IMR-90 (cell line): ENCODE results near the gene AKAP6. TPM values are rescaled to one million over a fixed set of nuclear protein-coding genes. Genes with fewer than 3 reads are reported as not detected.

Experiments used
- ATAC-seq: fragments of 200-7000 bp; cut with Tn5 transposase; 2 replicates; pipeline ENCODE4 v1.9.1; 2020; ENCODE audit warnings: low read depth, mild to moderate bottlenecking, moderate library complexity
- BruUV-seq: library from RNA; stranded (reverse); fragments of 400-500 nt; replicated peaks from 2 replicates; lab custom pipeline; 2021; lab: Mats Ljungman, UMichigan
- CTCF ChIA-PET: fragments of 300-600 bp; formaldehyde crosslinking; extraction: SDS; loops from one replicate; lab custom pipeline; 2021; ENCODE audit warnings: antibody characterized with exemption; lab: Yijun Ruan, JAX
- POLR2A ChIA-PET: fragments of 300-600 bp; sonication (Branson Sonifier 250); formaldehyde crosslinking; loops from one replicate; lab custom pipeline; 2022; ENCODE audit warnings: antibody characterized with exemption; ENCODE audit not compliant: unreplicated experiment; lab: Charles Lee
- DNase-seq: peaks from one replicate; pipeline ENCODE4 v3.0.0; 2013
- H2AFZ ChIP-seq: replicated peaks from 2 replicates; pipeline ENCODE3; 2013; ENCODE audit warnings: low read length, mild to moderate bottlenecking; ENCODE audit not compliant: poor library complexity
- H2AK5ac ChIP-seq: 2 replicates; pipeline ENCODE4 v1.6.1; 2013; ENCODE audit warnings: low read depth, low read length, inconsistent platforms
- H2AK9ac ChIP-seq: replicated peaks from 2 replicates; pipeline ENCODE3; 2013; ENCODE audit warnings: mild to moderate bottlenecking, low read depth, low read length, moderate library complexity; ENCODE audit not compliant: poor library complexity
- H2BK120ac ChIP-seq: 2 replicates; pipeline ENCODE4 v1.6.1; 2013; ENCODE audit warnings: low read depth, low read length, inconsistent platforms
- H2BK15ac ChIP-seq: 3 replicates; pipeline ENCODE4 v1.6.1; 2013; ENCODE audit warnings: low read depth, low read length, inconsistent platforms
- H2BK20ac ChIP-seq: 2 replicates; pipeline ENCODE4 v1.6.1; 2013; ENCODE audit warnings: low read depth, mild to moderate bottlenecking, inconsistent platforms, low read length, moderate library complexity
- H2BK5ac ChIP-seq: 2 replicates; pipeline ENCODE4 v1.6.1; 2013; ENCODE audit warnings: mild to moderate bottlenecking, low read depth, low read length, inconsistent platforms; ENCODE audit not compliant: poor library complexity, severe bottlenecking
- H3K14ac ChIP-seq: replicated peaks from 2 replicates; pipeline ENCODE4 v1.6.1; 2013; ENCODE audit warnings: low read depth, low read length, inconsistent platforms
- H3K18ac ChIP-seq: 2 replicates; pipeline ENCODE4 v1.6.1; 2013; ENCODE audit warnings: low read depth, low read length, control low read depth
- H3K23ac ChIP-seq: 2 replicates; pipeline ENCODE4 v1.6.1; 2013; ENCODE audit warnings: low read depth, low read length, inconsistent platforms
- H3K27ac ChIP-seq: 2 replicates; pipeline ENCODE4 v1.5.1; 2013; ENCODE audit warnings: mild to moderate bottlenecking, control low read depth, low read length; ENCODE audit not compliant: insufficient read depth
- H3K27me3 ChIP-seq: 2 replicates; pipeline ENCODE4 v1.6.1; 2013; ENCODE audit warnings: low read length; ENCODE audit not compliant: control insufficient read depth, insufficient read depth
- H3K36me3 ChIP-seq: 2 replicates; pipeline ENCODE4 v1.6.1; 2013; ENCODE audit warnings: low read length, mixed read lengths; ENCODE audit not compliant: control insufficient read depth, insufficient read depth
- H3K4ac ChIP-seq: 2 replicates; pipeline ENCODE4 v1.6.1; 2013; ENCODE audit warnings: low read depth, low read length, inconsistent platforms
- H3K4me1 ChIP-seq: 2 replicates; pipeline ENCODE4 v1.6.1; 2013; ENCODE audit warnings: low read length, mixed read lengths; ENCODE audit not compliant: control insufficient read depth, insufficient read depth
- H3K4me2 ChIP-seq: 2 replicates; pipeline ENCODE4 v1.6.1; 2013; ENCODE audit warnings: low read depth, mild to moderate bottlenecking, control low read depth, low read length, moderate library complexity
- H3K4me3 ChIP-seq: 2 replicates; pipeline ENCODE4 v1.5.1; 2013; ENCODE audit warnings: low read depth, mild to moderate bottlenecking, control low read depth, low read length, moderate library complexity; ENCODE audit not compliant: insufficient read depth
- H3K56ac ChIP-seq: 2 replicates; pipeline ENCODE4 v1.6.1; 2013; ENCODE audit warnings: low read length, inconsistent platforms; ENCODE audit not compliant: insufficient read depth; ENCODE audit errors: extremely low read depth
- H3K79me1 ChIP-seq, 2 experiments: 2 replicates each; pipeline ENCODE4 v1.6.1; 2013; ENCODE audit warnings: low read length in 2 of 2, inconsistent platforms in 1 of 2, low read depth in 1 of 2
- H3K9ac ChIP-seq: 2 replicates; pipeline ENCODE4 v1.6.1; 2013; ENCODE audit warnings: low read depth, low read length, control low read depth
- H3K9me1 ChIP-seq: 2 replicates; pipeline ENCODE4 v1.6.1; 2013; ENCODE audit warnings: low read length, inconsistent platforms; ENCODE audit not compliant: insufficient read depth
- H3K9me3 ChIP-seq: 2 replicates; pipeline ENCODE4 v1.6.1; 2013; ENCODE audit warnings: low read length; ENCODE audit not compliant: control insufficient read depth, insufficient read depth
- H4K20me1 ChIP-seq: 2 replicates; pipeline ENCODE4 v1.6.1; 2013; ENCODE audit warnings: low read length, inconsistent platforms; ENCODE audit not compliant: insufficient read depth
- H4K5ac ChIP-seq: 2 replicates; pipeline ENCODE4 v1.6.1; 2013; ENCODE audit warnings: mild to moderate bottlenecking, low read depth, low read length, control low read depth
- H4K8ac ChIP-seq, 2 experiments: 2 replicates each; pipeline ENCODE4 v1.6.1; 2013; ENCODE audit warnings: low read depth in 2 of 2, low read length in 2 of 2, control low read depth in 1 of 2, inconsistent platforms in 1 of 2
- H4K91ac ChIP-seq: 2 replicates; pipeline ENCODE4 v1.6.1; 2013; ENCODE audit warnings: low read depth, low read length, inconsistent platforms; ENCODE audit not compliant: insufficient read depth
- CEBPB ChIP-seq: IDR thresholded peaks from 2 replicates; pipeline ENCODE4 v1.6.1; 2012; ENCODE audit warnings: low read depth, low read length, improper control_type of control experiment
- CHD1 ChIP-seq: IDR thresholded peaks from 2 replicates; pipeline ENCODE4 v1.6.1; 2012; ENCODE audit warnings: low read depth, low read length, improper control_type of control experiment
- FOS ChIP-seq: fragments of 150-350 bp; IDR thresholded peaks from 2 replicates; pipeline ENCODE4 v1.6.1; 2016; ENCODE audit warnings: low read depth, low read length
- MAFK ChIP-seq: IDR thresholded peaks from 2 replicates; pipeline ENCODE4 v1.6.1; 2012; ENCODE audit warnings: low read depth, low read length, improper control_type of control experiment
- MAZ ChIP-seq: IDR thresholded peaks from 2 replicates; pipeline ENCODE4 v1.6.1; 2012; ENCODE audit warnings: low read depth, mild to moderate bottlenecking, low read length, improper control_type of control experiment, moderate library complexity, borderline replicate concordance
- NFE2L2 ChIP-seq: fragments of 150-350 bp; IDR thresholded peaks from 2 replicates; pipeline ENCODE4 v1.6.1; 2016; ENCODE audit warnings: low read depth, mild to moderate bottlenecking, low read length
- POLR2A ChIP-seq: IDR thresholded peaks from 2 replicates; pipeline ENCODE4 v1.6.1; 2012; ENCODE audit warnings: mild to moderate bottlenecking, low read depth, low read length
- RAD21 ChIP-seq: IDR thresholded peaks from 2 replicates; pipeline ENCODE4 v1.6.1; 2012; ENCODE audit warnings: low read length, improper control_type of control experiment
- RCOR1 ChIP-seq: IDR thresholded peaks from 2 replicates; pipeline ENCODE4 v1.6.1; 2012; ENCODE audit warnings: mild to moderate bottlenecking, low read length, improper control_type of control experiment; ENCODE audit not compliant: insufficient replicate concordance
- RFX5 ChIP-seq: IDR thresholded peaks from 2 replicates; pipeline ENCODE4 v1.8.0; 2012; ENCODE audit warnings: low read depth, mild to moderate bottlenecking, low read length, moderate library complexity
- SMC3 ChIP-seq: fragments of 150-350 bp; IDR thresholded peaks from 2 replicates; pipeline ENCODE4 v1.6.1; 2016; ENCODE audit warnings: low read depth, mild to moderate bottlenecking, antibody characterized with exemption, low read length, moderate library complexity
- WGBS, 2 experiments: methylation state at CpG; one replicate each; pipeline versions ENCODE4 v1.1.5 to v1.1.7; 2013; ENCODE audit warnings: missing lambda C conversion rate in 2 of 2; ENCODE audit not compliant: insufficient read length in 1 of 2; ENCODE audit errors: extremely low coverage in 2 of 2; 5-methylcytosine and 5-hydroxymethylcytosine counted together
- dilution Hi-C: fragments of 300-500 bp; cut with HindIII; formaldehyde crosslinking; loops from one replicate; pipeline ENCODE4 v1.14.3; 2018; ENCODE audit warnings: low sequenced_read_pairs; ENCODE audit not compliant: unreplicated experiment
- in situ Hi-C: fragments of 300-500 bp; cut with MboI; formaldehyde crosslinking; loops from 3 replicates; pipeline ENCODE4 v1.14.3; 2019; ENCODE audit warnings: low sequenced_read_pairs, inconsistent platforms, mixed read lengths
- intact Hi-C: fragments of 100-400 bp; cut with micrococcal nuclease; formaldehyde crosslinking; loops from 2 replicates; pipeline ENCODE4 v1.10.0; 2022
- polyA plus RNA-seq, 3 experiments: library from polyadenylated mRNA; depleted of rRNA; stranded (reverse); fragments of >200 nt; gene quantifications; 2 replicates each; pipeline ENCODE4 v1.2.3, GENCODE V29; 2012; ENCODE audit warnings: low replicate concordance in 1 of 3
- total RNA-seq: library from RNA; depleted of rRNA; stranded (reverse); fragments of >200 nt; gene quantifications from 2 replicates; pipeline ENCODE4 v1.2.3, GENCODE V29; 2012
- TF ChIP-seq, protein P1 (sequence below): conservative IDR thresholded peaks from 2 replicates; pipeline ENCODE4 v1.5.1; 2012; ENCODE audit warnings: mild to moderate bottlenecking, low read depth, low read length, improper control_type of control experiment
- TF ChIP-seq, protein P2 (sequence below): fragments of 150-350 bp; IDR thresholded peaks from 2 replicates; pipeline ENCODE4 v1.6.1; 2017; ENCODE audit warnings: mild to moderate bottlenecking, antibody characterized with exemption, low read length, low read depth
- TF ChIP-seq, protein P3 (sequence below): fragments of 150-350 bp; IDR thresholded peaks from 2 replicates; pipeline ENCODE4 v1.6.1; 2016; ENCODE audit warnings: low read depth, mild to moderate bottlenecking, low read length, moderate library complexity, borderline replicate concordance

The AKAP6 gene
- total and polyA plus RNA-seq, 2 of the 4 experiments (the other 2 are of a cell fraction): 0.22 to 1.6 TPM

DNA sequence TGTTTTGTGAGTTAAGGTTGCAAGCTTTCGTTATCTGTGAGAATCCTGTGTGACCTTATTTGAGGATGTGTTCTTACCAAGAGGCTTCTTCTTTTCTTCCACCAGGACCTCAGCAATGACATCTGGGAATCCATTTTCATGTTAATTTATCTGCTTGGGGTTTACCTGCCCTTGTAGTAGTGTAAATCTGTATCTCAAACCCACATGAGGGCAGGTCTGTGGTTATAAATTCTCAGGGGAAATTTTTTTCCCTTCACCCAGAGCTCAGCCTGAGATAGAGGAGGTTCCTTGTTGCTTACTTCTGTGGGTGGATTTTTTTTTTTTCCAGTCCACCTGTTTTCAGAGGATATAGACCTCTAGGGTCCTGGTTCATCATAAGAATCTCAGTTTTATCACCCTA, 70.8 kb downstream of the AKAP6 start:
- H3K14ac ChIP-seq: no peak overlapping the region
- dilution Hi-C loops: no loop called here
- POLR2A ChIA-PET: no interaction called here

More for the DNA sequence above, 70.8 kb downstream of the AKAP6 start:
- in situ Hi-C loops: no loop called here
- DNase-seq (no peak), ATAC-seq (no peak)
- Histone ChIP-seq H4K5ac (no peak overlapping the region), H2BK120ac (no peak overlapping the region), H3K27ac (no peak overlapping the region), H2BK15ac (no peak overlapping the region), H2BK5ac (no peak overlapping the region), H4K20me1 (no peaks in the 10 kb centered on the region), H3K18ac (no peak overlapping the region), H2AK5ac (no peak overlapping the region), H2AK9ac (no peak overlapping the region), H4K91ac (no peak overlapping the region), H4K8ac (no peak overlapping the region), H3K23ac (no peak overlapping the region), H3K36me3 (no peaks in the 10 kb centered on the region), H3K4me3 (no peak overlapping the region), H3K9me3 (no peaks in the 10 kb centered on the region), H3K27me3 (peaks cover under 1% of the 10 kb centered on the region), H3K79me1 (no peaks in the 10 kb centered on the region), H3K9ac (no peak overlapping the region), H3K4me2 (no peak overlapping the region), H3K4ac (no peak overlapping the region), H2BK20ac (no peak overlapping the region), H3K9me1 (0 out of 2 replicates have a peak, but pooled peaks cover 2% of the 10 kb centered on the region), H3K56ac (no peak overlapping the region), H3K4me1 (peaks cover 2% of the 10 kb centered on the region; the same call in 1 of the 2 replicates), H2AFZ (no peak overlapping the region)
- BruUV-seq: no TSS peak
- TF ChIP-seq, protein P1, sequence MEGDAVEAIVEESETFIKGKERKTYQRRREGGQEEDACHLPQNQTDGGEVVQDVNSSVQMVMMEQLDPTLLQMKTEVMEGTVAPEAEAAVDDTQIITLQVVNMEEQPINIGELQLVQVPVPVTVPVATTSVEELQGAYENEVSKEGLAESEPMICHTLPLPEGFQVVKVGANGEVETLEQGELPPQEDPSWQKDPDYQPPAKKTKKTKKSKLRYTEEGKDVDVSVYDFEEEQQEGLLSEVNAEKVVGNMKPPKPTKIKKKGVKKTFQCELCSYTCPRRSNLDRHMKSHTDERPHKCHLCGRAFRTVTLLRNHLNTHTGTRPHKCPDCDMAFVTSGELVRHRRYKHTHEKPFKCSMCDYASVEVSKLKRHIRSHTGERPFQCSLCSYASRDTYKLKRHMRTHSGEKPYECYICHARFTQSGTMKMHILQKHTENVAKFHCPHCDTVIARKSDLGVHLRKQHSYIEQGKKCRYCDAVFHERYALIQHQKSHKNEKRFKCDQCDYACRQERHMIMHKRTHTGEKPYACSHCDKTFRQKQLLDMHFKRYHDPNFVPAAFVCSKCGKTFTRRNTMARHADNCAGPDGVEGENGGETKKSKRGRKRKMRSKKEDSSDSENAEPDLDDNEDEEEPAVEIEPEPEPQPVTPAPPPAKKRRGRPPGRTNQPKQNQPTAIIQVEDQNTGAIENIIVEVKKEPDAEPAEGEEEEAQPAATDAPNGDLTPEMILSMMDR: no peak
- TF ChIP-seq CHD1: no peak
- TF ChIP-seq, protein P2, sequence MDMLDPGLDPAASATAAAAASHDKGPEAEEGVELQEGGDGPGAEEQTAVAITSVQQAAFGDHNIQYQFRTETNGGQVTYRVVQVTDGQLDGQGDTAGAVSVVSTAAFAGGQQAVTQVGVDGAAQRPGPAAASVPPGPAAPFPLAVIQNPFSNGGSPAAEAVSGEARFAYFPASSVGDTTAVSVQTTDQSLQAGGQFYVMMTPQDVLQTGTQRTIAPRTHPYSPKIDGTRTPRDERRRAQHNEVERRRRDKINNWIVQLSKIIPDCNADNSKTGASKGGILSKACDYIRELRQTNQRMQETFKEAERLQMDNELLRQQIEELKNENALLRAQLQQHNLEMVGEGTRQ: no peak
- TF ChIP-seq FOS: no peak
- TF ChIP-seq SMC3: no peak
- TF ChIP-seq RFX5: no peak
- TF ChIP-seq POLR2A: no peak
- no peak for TF ChIP-seq CEBPB
- no peak for TF ChIP-seq RAD21
- TF ChIP-seq RCOR1: no peak
- TF ChIP-seq NFE2L2: no peak
- TF ChIP-seq MAZ: no peak
- TF ChIP-seq, protein P3, sequence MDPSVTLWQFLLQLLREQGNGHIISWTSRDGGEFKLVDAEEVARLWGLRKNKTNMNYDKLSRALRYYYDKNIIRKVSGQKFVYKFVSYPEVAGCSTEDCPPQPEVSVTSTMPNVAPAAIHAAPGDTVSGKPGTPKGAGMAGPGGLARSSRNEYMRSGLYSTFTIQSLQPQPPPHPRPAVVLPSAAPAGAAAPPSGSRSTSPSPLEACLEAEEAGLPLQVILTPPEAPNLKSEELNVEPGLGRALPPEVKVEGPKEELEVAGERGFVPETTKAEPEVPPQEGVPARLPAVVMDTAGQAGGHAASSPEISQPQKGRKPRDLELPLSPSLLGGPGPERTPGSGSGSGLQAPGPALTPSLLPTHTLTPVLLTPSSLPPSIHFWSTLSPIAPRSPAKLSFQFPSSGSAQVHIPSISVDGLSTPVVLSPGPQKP: no peak
- TF ChIP-seq MAFK: no peak
- intact Hi-C loops: no loop called here
- CTCF ChIA-PET: no interaction called here
- WGBS, 2 experiments: no CpG with 5 or more reads among the region's 1 CpG
